HL-60 (cell line): ENCODE results near the gene KCNMA1.

Experiments
- GABPA ChIP-seq: IDR thresholded peaks from 2 replicates; pipeline ENCODE4 v1.6.1; 2012; ENCODE audit warnings: low read depth
- POLR2AphosphoS5 ChIP-seq: IDR thresholded peaks from 2 replicates; pipeline ENCODE4 v1.6.1; 2012; ENCODE audit warnings: low read depth
- SPI1 ChIP-seq: IDR thresholded peaks from 2 replicates; pipeline ENCODE4 v1.6.1; 2012; ENCODE audit warnings: low read depth, mild to moderate bottlenecking, borderline replicate concordance
- TF ChIP-seq, protein P1 (sequence below): IDR thresholded peaks from one replicate; pipeline ENCODE4 v1.5.1; 2011; ENCODE audit warnings: low read length, control low read depth, inconsistent platforms; ENCODE audit not compliant: insufficient read depth
- TF ChIP-seq, protein P2 (sequence below): IDR thresholded peaks from 2 replicates; pipeline ENCODE4 v1.6.1; 2012; ENCODE audit warnings: low read depth; ENCODE audit not compliant: insufficient replicate concordance

DNA sequence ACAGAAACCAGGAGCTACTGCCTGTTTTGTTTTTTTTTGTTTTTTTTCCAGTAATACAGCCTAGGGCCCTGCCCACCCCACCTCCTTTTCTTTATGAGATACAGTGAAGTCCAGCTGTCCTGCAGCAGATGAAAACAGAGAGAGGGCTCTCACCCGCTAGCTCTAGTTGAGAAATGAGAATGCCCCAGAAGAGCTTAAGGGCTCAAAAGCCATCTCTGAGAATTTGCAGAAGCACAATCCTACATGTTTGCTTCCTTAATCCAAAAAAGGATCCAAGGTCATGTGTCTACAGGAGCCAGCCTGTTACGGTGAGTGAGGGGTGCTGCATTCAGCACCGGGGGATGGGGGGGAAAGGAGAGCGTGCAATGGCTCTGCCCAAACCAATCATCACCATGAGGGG lies 122.7 kb downstream of the KCNMA1 start:
- TF ChIP-seq, protein P1, sequence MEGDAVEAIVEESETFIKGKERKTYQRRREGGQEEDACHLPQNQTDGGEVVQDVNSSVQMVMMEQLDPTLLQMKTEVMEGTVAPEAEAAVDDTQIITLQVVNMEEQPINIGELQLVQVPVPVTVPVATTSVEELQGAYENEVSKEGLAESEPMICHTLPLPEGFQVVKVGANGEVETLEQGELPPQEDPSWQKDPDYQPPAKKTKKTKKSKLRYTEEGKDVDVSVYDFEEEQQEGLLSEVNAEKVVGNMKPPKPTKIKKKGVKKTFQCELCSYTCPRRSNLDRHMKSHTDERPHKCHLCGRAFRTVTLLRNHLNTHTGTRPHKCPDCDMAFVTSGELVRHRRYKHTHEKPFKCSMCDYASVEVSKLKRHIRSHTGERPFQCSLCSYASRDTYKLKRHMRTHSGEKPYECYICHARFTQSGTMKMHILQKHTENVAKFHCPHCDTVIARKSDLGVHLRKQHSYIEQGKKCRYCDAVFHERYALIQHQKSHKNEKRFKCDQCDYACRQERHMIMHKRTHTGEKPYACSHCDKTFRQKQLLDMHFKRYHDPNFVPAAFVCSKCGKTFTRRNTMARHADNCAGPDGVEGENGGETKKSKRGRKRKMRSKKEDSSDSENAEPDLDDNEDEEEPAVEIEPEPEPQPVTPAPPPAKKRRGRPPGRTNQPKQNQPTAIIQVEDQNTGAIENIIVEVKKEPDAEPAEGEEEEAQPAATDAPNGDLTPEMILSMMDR = no peak
- TF ChIP-seq, protein P2, sequence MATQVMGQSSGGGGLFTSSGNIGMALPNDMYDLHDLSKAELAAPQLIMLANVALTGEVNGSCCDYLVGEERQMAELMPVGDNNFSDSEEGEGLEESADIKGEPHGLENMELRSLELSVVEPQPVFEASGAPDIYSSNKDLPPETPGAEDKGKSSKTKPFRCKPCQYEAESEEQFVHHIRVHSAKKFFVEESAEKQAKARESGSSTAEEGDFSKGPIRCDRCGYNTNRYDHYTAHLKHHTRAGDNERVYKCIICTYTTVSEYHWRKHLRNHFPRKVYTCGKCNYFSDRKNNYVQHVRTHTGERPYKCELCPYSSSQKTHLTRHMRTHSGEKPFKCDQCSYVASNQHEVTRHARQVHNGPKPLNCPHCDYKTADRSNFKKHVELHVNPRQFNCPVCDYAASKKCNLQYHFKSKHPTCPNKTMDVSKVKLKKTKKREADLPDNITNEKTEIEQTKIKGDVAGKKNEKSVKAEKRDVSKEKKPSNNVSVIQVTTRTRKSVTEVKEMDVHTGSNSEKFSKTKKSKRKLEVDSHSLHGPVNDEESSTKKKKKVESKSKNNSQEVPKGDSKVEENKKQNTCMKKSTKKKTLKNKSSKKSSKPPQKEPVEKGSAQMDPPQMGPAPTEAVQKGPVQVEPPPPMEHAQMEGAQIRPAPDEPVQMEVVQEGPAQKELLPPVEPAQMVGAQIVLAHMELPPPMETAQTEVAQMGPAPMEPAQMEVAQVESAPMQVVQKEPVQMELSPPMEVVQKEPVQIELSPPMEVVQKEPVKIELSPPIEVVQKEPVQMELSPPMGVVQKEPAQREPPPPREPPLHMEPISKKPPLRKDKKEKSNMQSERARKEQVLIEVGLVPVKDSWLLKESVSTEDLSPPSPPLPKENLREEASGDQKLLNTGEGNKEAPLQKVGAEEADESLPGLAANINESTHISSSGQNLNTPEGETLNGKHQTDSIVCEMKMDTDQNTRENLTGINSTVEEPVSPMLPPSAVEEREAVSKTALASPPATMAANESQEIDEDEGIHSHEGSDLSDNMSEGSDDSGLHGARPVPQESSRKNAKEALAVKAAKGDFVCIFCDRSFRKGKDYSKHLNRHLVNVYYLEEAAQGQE = no peak
- TF ChIP-seq POLR2AphosphoS5 (no peak), GABPA (no peak), SPI1 (no peak)
